HL-60 (cell line): ENCODE results near the gene ARHGAP40.

Experiments used
- DNase-seq, 2 experiments: peaks; one replicate each; pipeline ENCODE4 v3.0.0-alpha.2; 2010 to 2020; ENCODE audit warnings: low read depth in 1 of 2, low spot score in 1 of 2
- H3K27ac ChIP-seq: fragments of 250-450 bp; sonication (Bioruptor Pico); replicated peaks from 2 replicates; pipeline ENCODE4 v1.5.1; 2020; ENCODE audit warnings: mild to moderate bottlenecking, moderate library complexity
- H3K27me3 ChIP-seq: fragments of 250-450 bp; sonication (Bioruptor Pico); 2 replicates; pipeline ENCODE4 v1.5.1; 2021; ENCODE audit warnings: mild to moderate bottlenecking, moderate library complexity; ENCODE audit not compliant: insufficient read depth, poor library complexity, severe bottlenecking
- H3K4me3 ChIP-seq: replicated peaks from 2 replicates; pipeline ENCODE4 v1.5.1; 2011; ENCODE audit warnings: mild to moderate bottlenecking, control low read depth, low read length; ENCODE audit not compliant: insufficient read depth
- CTCF ChIP-seq: IDR thresholded peaks from one replicate; pipeline ENCODE4 v1.5.1; 2011; ENCODE audit warnings: low read length, control low read depth, inconsistent platforms; ENCODE audit not compliant: insufficient read depth
- GABPA ChIP-seq: IDR thresholded peaks from 2 replicates; pipeline ENCODE4 v1.6.1; 2012; ENCODE audit warnings: low read depth
- POLR2AphosphoS5 ChIP-seq: IDR thresholded peaks from 2 replicates; pipeline ENCODE4 v1.6.1; 2012; ENCODE audit warnings: low read depth
- REST ChIP-seq: IDR thresholded peaks from 2 replicates; pipeline ENCODE4 v1.6.1; 2012; ENCODE audit warnings: low read depth; ENCODE audit not compliant: insufficient replicate concordance
- SPI1 ChIP-seq: IDR thresholded peaks from 2 replicates; pipeline ENCODE4 v1.6.1; 2012; ENCODE audit warnings: low read depth, mild to moderate bottlenecking, borderline replicate concordance

ARHGAP40 gene

GRCh38 chr20:38665094-38665493 lies 63.5 kb downstream of the ARHGAP40 start:
- peaks cover 5% of the 10 kb centered on the region for H3K27me3 ChIP-seq
- no peak overlapping the region for H3K4me3 ChIP-seq
- no peak for DNase-seq
- no peak for TF ChIP-seq REST
- TF ChIP-seq POLR2AphosphoS5, result no peak
- no peak for TF ChIP-seq CTCF
- no peak for TF ChIP-seq SPI1
- TF ChIP-seq GABPA, result no peak
- H3K27ac ChIP-seq, result no peak overlapping the region

- Histone ChIP-seq H3K27me3 (peaks cover 5% of the 10 kb centered on the region), H3K27ac (no peak overlapping the region), H3K4me3 (no peak overlapping the region)
- no peak for TF ChIP-seq GABPA
- no peak for TF ChIP-seq POLR2AphosphoS5
- TF ChIP-seq REST, result no peak
- no peak for TF ChIP-seq CTCF
- TF ChIP-seq SPI1, result no peak
- no peak for DNase-seq
These were observed 64.1 kb downstream of the ARHGAP40 start for GRCh38 chr20:38665506-38666285.

- TF ChIP-seq CTCF, result no peak
- TF ChIP-seq SPI1, result no peak
- TF ChIP-seq POLR2AphosphoS5, result no peak
- no peak for TF ChIP-seq REST
- no peak for TF ChIP-seq GABPA
- H3K27ac ChIP-seq, result no peak overlapping the region
- no peak overlapping the region for H3K4me3 ChIP-seq
- H3K27me3 ChIP-seq, result peaks cover 5% of the 10 kb centered on the region
- DNase-seq, result no peak
These were observed 65.9 kb downstream of the ARHGAP40 start for GRCh38 chr20:38667417-38667956.
